H1 (cell line): ENCODE measurements around the gene GOLGA3. TPM values are rescaled to one million over a fixed set of nuclear protein-coding genes. Genes with fewer than 3 reads are reported as not detected.

Source experiments
- CTCF ChIA-PET: fragments of 300-600 bp; sonication (Branson Sonifier 250); formaldehyde crosslinking; loops from one replicate; lab custom pipeline; 2021; ENCODE audit not compliant: partially characterized antibody; lab: Charles Lee
- POLR2A ChIA-PET: fragments of 300-600 bp; sonication (Branson Sonifier 250); formaldehyde crosslinking; loops from one replicate; lab custom pipeline; 2021; ENCODE audit warnings: inconsistent platforms; ENCODE audit not compliant: partially characterized antibody; lab: Charles Lee
- DNase-seq, 2 experiments: peaks; one replicate each; pipeline versions ENCODE4 v3.0.0 to v3.0.0-alpha.2; 2010 to 2022; ENCODE audit warnings: low spot score in 2 of 2, low read depth in 1 of 2, mixed read lengths in 1 of 2
- FAIRE-seq: peaks from 2 replicates; lab custom pipeline; 2011; peaks lifted over from hg19 to GRCh38; lab: Jason Lieb, UNC
- H2AFZ ChIP-seq: 2 replicates; pipeline ENCODE4 v1.8.1; 2012; ENCODE audit warnings: low read length, inconsistent platforms
- H2AK5ac ChIP-seq: 2 replicates; pipeline ENCODE4 v1.6.1; 2013; ENCODE audit warnings: low read depth, low read length
- H2BK120ac ChIP-seq: replicated peaks from 2 replicates; pipeline ENCODE3; 2013; ENCODE audit warnings: low read depth, low read length, inconsistent platforms
- H2BK12ac ChIP-seq: 2 replicates; pipeline ENCODE4 v1.6.1; 2013; ENCODE audit warnings: low read depth, low read length
- H2BK15ac ChIP-seq: 2 replicates; pipeline ENCODE4 v1.6.1; 2013; ENCODE audit warnings: low read length
- H2BK20ac ChIP-seq: 2 replicates; pipeline ENCODE4 v1.6.1; 2013; ENCODE audit warnings: low read length
- H2BK5ac ChIP-seq: 2 replicates; pipeline ENCODE4 v1.6.1; 2013; ENCODE audit warnings: low read depth, low read length
- H3K14ac ChIP-seq: 2 replicates; pipeline ENCODE4 v1.6.1; 2013; ENCODE audit warnings: inconsistent platforms; ENCODE audit not compliant: insufficient read length
- H3K18ac ChIP-seq: 2 replicates; pipeline ENCODE4 v1.6.1; 2013; ENCODE audit warnings: low read length; ENCODE audit errors: extremely low read depth
- H3K23ac ChIP-seq: 2 replicates; pipeline ENCODE4 v1.6.1; 2013; ENCODE audit warnings: inconsistent platforms; ENCODE audit not compliant: insufficient read length
- H3K23me2 ChIP-seq: 2 replicates; pipeline ENCODE4 v1.6.1; 2013; ENCODE audit warnings: low read depth, low read length
- H3K27ac ChIP-seq: 2 replicates; pipeline ENCODE4 v1.6.1; 2011; ENCODE audit warnings: low read depth, low read length, inconsistent platforms
- H3K27me3 ChIP-seq, 4 experiments: replicated peaks in 1 of 4; 1 replicate in 1 of 4; 2 replicates in 3 of 4; pipeline versions ENCODE4 v1.6.1 to v1.8.1; 2011 to 2013; ENCODE audit warnings: low read length in 3 of 4, mild to moderate bottlenecking in 3 of 4, inconsistent platforms in 2 of 4, mixed read lengths in 2 of 4, moderate library complexity in 1 of 4; ENCODE audit not compliant: control insufficient read depth in 3 of 4, insufficient read depth in 3 of 4; ENCODE audit errors: extremely low read depth in 1 of 4
- H3K36me3 ChIP-seq, 4 experiments: 2 replicates each; pipeline versions ENCODE4 v1.6.1 to v1.8.1; 2011 to 2013; ENCODE audit warnings: mild to moderate bottlenecking in 4 of 4, low read length in 3 of 4, moderate library complexity in 2 of 4, control low read depth in 1 of 4, inconsistent platforms in 1 of 4; ENCODE audit not compliant: insufficient read depth in 4 of 4, control insufficient read depth in 2 of 4
- H3K4ac ChIP-seq: replicated peaks from 2 replicates; pipeline ENCODE3; 2013; ENCODE audit warnings: low read length, low read depth, mixed read lengths, inconsistent platforms; ENCODE audit not compliant: insufficient read length
- H3K4me1 ChIP-seq, 4 experiments: replicated peaks in 1 of 4; 1 replicate in 1 of 4; 2 replicates in 3 of 4; pipeline versions ENCODE4 v1.6.1 to v1.8.1; 2011 to 2013; ENCODE audit warnings: low read length in 3 of 4, inconsistent platforms in 2 of 4, mixed read lengths in 1 of 4; ENCODE audit not compliant: insufficient read depth in 4 of 4, control insufficient read depth in 3 of 4
- H3K4me2 ChIP-seq, 2 experiments: 2 replicates each; pipeline versions ENCODE4 v1.6.1 to v1.8.1; 2011 to 2013; ENCODE audit warnings: low read depth in 2 of 2, low read length in 2 of 2, control low read depth in 1 of 2, inconsistent platforms in 1 of 2, mild to moderate bottlenecking in 1 of 2; ENCODE audit not compliant: insufficient read depth in 1 of 2
- H3K4me3 ChIP-seq, 4 experiments: fragments of 200-600, 300-600 bp in 1 of 4; sonication (generic), shearing (Covaris generic), sonication (Bioruptor Twin) in 1 of 4; 2 replicates each; pipeline versions ENCODE4 v1.5.1 to v1.8.1; 2011 to 2016; ENCODE audit warnings: low read length in 4 of 4, low read depth in 3 of 4, control low read depth in 2 of 4, inconsistent platforms in 2 of 4, mild to moderate bottlenecking in 2 of 4, mixed read lengths in 1 of 4, moderate library complexity in 1 of 4; ENCODE audit not compliant: insufficient read depth in 2 of 4; ENCODE audit errors: extremely low read depth in 1 of 4
- H3K56ac ChIP-seq: replicated peaks from 2 replicates; pipeline ENCODE3; 2013; ENCODE audit warnings: low read depth, mild to moderate bottlenecking, mixed read lengths, low read length, inconsistent platforms; ENCODE audit not compliant: insufficient read length
- H3K79me1 ChIP-seq: 2 replicates; pipeline ENCODE4 v1.6.1; 2013; ENCODE audit warnings: low read depth, low read length, control low read depth
- H3K79me2 ChIP-seq, 2 experiments: 2 replicates each; pipeline versions ENCODE4 v1.6.1 to v1.8.1; 2012 to 2013; ENCODE audit warnings: low read length in 2 of 2, mild to moderate bottlenecking in 2 of 2, inconsistent platforms in 1 of 2; ENCODE audit not compliant: insufficient read depth in 2 of 2, control insufficient read depth in 1 of 2
- H3K9ac ChIP-seq, 4 experiments: replicated peaks in 1 of 4; 1 replicate in 1 of 4; 2 replicates in 3 of 4; pipeline versions ENCODE4 v1.6.1 to v1.8.1; 2011 to 2013; ENCODE audit warnings: low read depth in 3 of 4, low read length in 3 of 4, control low read depth in 2 of 4, mild to moderate bottlenecking in 2 of 4, moderate library complexity in 2 of 4, inconsistent platforms in 1 of 4; ENCODE audit errors: extremely low read depth in 1 of 4
- H3K9me3 ChIP-seq, 2 experiments: 2 replicates each; pipeline versions ENCODE4 v1.6.1 to v1.8.1; 2012 to 2013; ENCODE audit warnings: mild to moderate bottlenecking in 2 of 2, moderate library complexity in 2 of 2, control low read depth in 1 of 2, inconsistent platforms in 1 of 2, low read depth in 1 of 2, low read length in 1 of 2, mixed read lengths in 1 of 2; ENCODE audit not compliant: insufficient read depth in 2 of 2
- H4K20me1 ChIP-seq, 2 experiments: replicated peaks in 1 of 2; 2 replicates each; pipeline versions ENCODE3 to v1.8.1; 2011 to 2013; ENCODE audit warnings: inconsistent platforms in 2 of 2, low read length in 2 of 2, mild to moderate bottlenecking in 1 of 2; ENCODE audit not compliant: insufficient read depth in 2 of 2, control insufficient read depth in 1 of 2
- H4K5ac ChIP-seq: 2 replicates; pipeline ENCODE4 v1.6.1; 2013; ENCODE audit warnings: low read length, low read depth, mixed read lengths, inconsistent platforms; ENCODE audit not compliant: insufficient read length
- H4K8ac ChIP-seq: 2 replicates; pipeline ENCODE4 v1.8.0; 2013; ENCODE audit warnings: mild to moderate bottlenecking, moderate library complexity, low read length, inconsistent platforms; ENCODE audit not compliant: insufficient read depth; ENCODE audit errors: extremely low read depth
- H4K91ac ChIP-seq: replicated peaks from 2 replicates; pipeline ENCODE3; 2013; ENCODE audit warnings: low read length, mixed read lengths, inconsistent platforms; ENCODE audit not compliant: insufficient read length
- BACH1 ChIP-seq: IDR thresholded peaks from 2 replicates; pipeline ENCODE4 v1.6.1; 2012; ENCODE audit warnings: low read length, improper control_type of control experiment
- BRCA1 ChIP-seq: IDR thresholded peaks from 2 replicates; pipeline ENCODE4 v1.6.1; 2012; ENCODE audit warnings: low read depth, low read length, improper control_type of control experiment
- CBX5 ChIP-seq: fragments of 300-800, 300-1000 bp; sonication (generic); IDR thresholded peaks from 2 replicates; pipeline ENCODE4 v1.7.1; 2016; ENCODE audit warnings: antibody characterized with exemption, low read length, low read depth
- CEBPB ChIP-seq: IDR thresholded peaks from 2 replicates; pipeline ENCODE4 v1.6.1; 2012; ENCODE audit warnings: low read depth, low read length
- EGR1 ChIP-seq: IDR thresholded peaks from 2 replicates; pipeline ENCODE4 v1.6.1; 2011; ENCODE audit warnings: low read depth, low read length, borderline replicate concordance
- GABPA ChIP-seq: IDR thresholded peaks from 2 replicates; pipeline ENCODE4 v1.6.1; 2011; ENCODE audit warnings: mild to moderate bottlenecking, low read length, moderate library complexity, borderline replicate concordance; ENCODE audit not compliant: insufficient read depth
- POLR2A ChIP-seq, 2 experiments: IDR thresholded peaks; 1 replicate in 1 of 2; 2 replicates in 1 of 2; pipeline ENCODE4 v1.6.1; 2011; ENCODE audit warnings: low read depth in 2 of 2, low read length in 2 of 2, mild to moderate bottlenecking in 2 of 2; ENCODE audit errors: control extremely low read depth in 1 of 2
- POU5F1 ChIP-seq: IDR thresholded peaks from 2 replicates; pipeline ENCODE4 v1.6.1; 2011; ENCODE audit warnings: low read depth, mild to moderate bottlenecking, low read length, moderate library complexity
- RNF2 ChIP-seq: fragments of 200-900, 300-1000 bp; sonication (generic); IDR thresholded peaks from 2 replicates; pipeline ENCODE4 v1.7.1; 2016; ENCODE audit warnings: borderline replicate concordance, low read depth, mild to moderate bottlenecking, antibody characterized with exemption, low read length; ENCODE audit not compliant: poor library complexity, severe bottlenecking; ENCODE audit errors: missing control alignments
- SIX5 ChIP-seq: IDR thresholded peaks from 2 replicates; pipeline ENCODE4 v1.6.1; 2011; ENCODE audit warnings: mild to moderate bottlenecking, low read depth, low read length
- SP2 ChIP-seq: IDR thresholded peaks from 2 replicates; pipeline ENCODE4 v1.6.1; 2012; ENCODE audit warnings: mild to moderate bottlenecking, low read length, inconsistent platforms
- TAF7 ChIP-seq: optimal IDR thresholded peaks from 2 replicates; pipeline ENCODE3; 2011; ENCODE audit warnings: low read depth, mild to moderate bottlenecking, inconsistent platforms, low read length, moderate library complexity, borderline replicate concordance
- USF2 ChIP-seq: IDR thresholded peaks from 2 replicates; pipeline ENCODE4 v1.6.1; 2011; ENCODE audit warnings: low read length, improper control_type of control experiment
- WGBS, 2 experiments: shearing (Covaris generic) in 1 of 2; methylation state at CpG; one replicate each; pipeline versions ENCODE4 v1.1.6 to v1.1.7; 2013 to 2015; ENCODE audit warnings: low lambda C conversion rate in 2 of 2, mixed read lengths in 2 of 2, inconsistent platforms in 1 of 2, low coverage in 1 of 2, missing lambda C conversion rate in 1 of 2; ENCODE audit not compliant: insufficient replicate concordance in 2 of 2, insufficient coverage in 1 of 2, insufficient read length in 1 of 2; ENCODE audit errors: extremely low coverage in 1 of 2, missing lambda C conversion rate in 1 of 2; 5-methylcytosine and 5-hydroxymethylcytosine counted together
- polyA plus RNA-seq, 7 experiments: library from polyadenylated mRNA; depleted of rRNA in 3 of 7; stranded (reverse) in 5 of 7; unstranded in 2 of 7; fragments of >200 nt in 5 of 7; fragments of 200-250 nt in 2 of 7; gene quantifications; 1 replicate in 5 of 7; 2 replicates in 1 of 7; 4 replicates in 1 of 7; pipeline versions ENCODE4 v1.2.1 to v1.2.3, GENCODE V29; 2011 to 2013; ENCODE audit warnings: missing spikeins in 2 of 7, mixed read lengths in 2 of 7
- total RNA-seq: library from RNA; stranded (reverse); fragmentation: NEBNext Ultra II Directional; extraction: Animal tissue kit (Norgen Biotek cat#: 25700); gene quantifications from 2 replicates; pipeline ENCODE4 v1.2.1, GENCODE V29; 2021

The GOLGA3 gene
- total and polyA plus RNA-seq, 2 of the 8 experiments (the other 6 are each of a cell fraction or from before 2014, with no cell fraction given): 6.4 to 33.1 TPM

GRCh38 chr12:132728502-132728901 lies 100.2 kb downstream of the GOLGA3 start:
- POLR2A ChIA-PET: interaction anchor here (0.9 to 3.1 kb wide), 4 partner anchors 10 to 46 kb away, joined by 3 to 17 read pairs (median 6); partner anchors contain the start of gene PGAM5
- peaks cover 4 to 13% of the 10 kb centered on the region in 2 experiments for H4K20me1 ChIP-seq

More at GRCh38 chr12:132728502-132728901, 100.2 kb downstream of the GOLGA3 start:
- Histone ChIP-seq H3K79me1 (no peaks in the 10 kb centered on the region), H3K9me3 (peaks cover 0 to 8% of the 10 kb centered on the region in 2 experiments; a peak in 1 of 4 replicates), H3K27ac (no peak overlapping the region), H2BK20ac (no peak overlapping the region), H3K18ac (no peak overlapping the region), H3K36me3 (peaks cover 31 to 88% (median 66%) of the 10 kb centered on the region in 4 experiments), H3K4me1 (no peaks in the 10 kb centered on the region; a peak in 1 of 7 replicates), H2AFZ (no peak overlapping the region), H2BK15ac (no peak overlapping the region), H3K14ac (no peak overlapping the region), H3K4me2 (no peak overlapping the region), H4K8ac (no peak overlapping the region), H2BK5ac (no peak overlapping the region), H2AK5ac (no peak overlapping the region), H3K4me3 (no peak overlapping the region), H3K56ac (no peak overlapping the region), H2BK12ac (no peak overlapping the region), H4K91ac (no peak overlapping the region), H3K4ac (no peak overlapping the region), H3K23me2 (no peaks in the 10 kb centered on the region), H3K79me2 (no peaks in the 10 kb centered on the region; a peak in 1 of 4 replicates), H3K9ac (no peak overlapping the region), H4K5ac (no peak overlapping the region), H3K23ac (no peak overlapping the region), H3K27me3 (no peaks in the 10 kb centered on the region), H2BK120ac (no peak overlapping the region)
- 94% methylated on average over 7 of the region's 7 CpGs; no CpG with 5 or more reads in 1 of the 2 experiments for whole genome bisulfite sequencing, 2 experiments
- DNase-seq (no peak), FAIRE-seq (no peak)
- CTCF ChIA-PET: no interaction called here
- no peak for TF ChIP-seq SP2
- TF ChIP-seq TAF7: no peak
- no peak for TF ChIP-seq POU5F1
- TF ChIP-seq SIX5: no peak
- no peak for TF ChIP-seq CEBPB
- TF ChIP-seq USF2: no peak
- TF ChIP-seq BRCA1: no peak
- no peak for TF ChIP-seq POLR2A (IDR thresholded peaks at IDR 0.05; ENCODE audit: control extremely low read depth in 1 of 2, low read depth in 2 of 2, low read length in 2 of 2)
- TF ChIP-seq BACH1: no peak
- TF ChIP-seq GABPA: no peak
- no peak for TF ChIP-seq EGR1
- TF ChIP-seq RNF2: no peak
- no peak for TF ChIP-seq CBX5
